Measurements from ENCODE around the gene REXO2. TPM values are rescaled to one million over a fixed set of nuclear protein-coding genes. Genes with fewer than 3 reads are reported as not detected.
A peak's percentile ranks its signal among the peaks of the same experiment; 100 is the strongest.

REXO2 gene
- total and polyA plus RNA-seq, 2 of the 8 experiments (the other 6 are each of a cell fraction or from before 2014, with no cell fraction given): 111 to 114 TPM

- TF ChIP-seq, protein P1, sequence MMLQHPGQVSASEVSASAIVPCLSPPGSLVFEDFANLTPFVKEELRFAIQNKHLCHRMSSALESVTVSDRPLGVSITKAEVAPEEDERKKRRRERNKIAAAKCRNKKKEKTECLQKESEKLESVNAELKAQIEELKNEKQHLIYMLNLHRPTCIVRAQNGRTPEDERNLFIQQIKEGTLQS (IDR thresholded peaks at IDR 0.05; ENCODE audit: insufficient read depth, low read depth, low read length): no peak
- TF ChIP-seq E2F6 (IDR thresholded peaks at IDR 0.05): peak; percentile 55; the same call in 1 of the 2 replicates
- no peak for TF ChIP-seq SUZ12 (IDR thresholded peaks at IDR 0.05; ENCODE audit: low read length)
- TF ChIP-seq, protein P2, sequence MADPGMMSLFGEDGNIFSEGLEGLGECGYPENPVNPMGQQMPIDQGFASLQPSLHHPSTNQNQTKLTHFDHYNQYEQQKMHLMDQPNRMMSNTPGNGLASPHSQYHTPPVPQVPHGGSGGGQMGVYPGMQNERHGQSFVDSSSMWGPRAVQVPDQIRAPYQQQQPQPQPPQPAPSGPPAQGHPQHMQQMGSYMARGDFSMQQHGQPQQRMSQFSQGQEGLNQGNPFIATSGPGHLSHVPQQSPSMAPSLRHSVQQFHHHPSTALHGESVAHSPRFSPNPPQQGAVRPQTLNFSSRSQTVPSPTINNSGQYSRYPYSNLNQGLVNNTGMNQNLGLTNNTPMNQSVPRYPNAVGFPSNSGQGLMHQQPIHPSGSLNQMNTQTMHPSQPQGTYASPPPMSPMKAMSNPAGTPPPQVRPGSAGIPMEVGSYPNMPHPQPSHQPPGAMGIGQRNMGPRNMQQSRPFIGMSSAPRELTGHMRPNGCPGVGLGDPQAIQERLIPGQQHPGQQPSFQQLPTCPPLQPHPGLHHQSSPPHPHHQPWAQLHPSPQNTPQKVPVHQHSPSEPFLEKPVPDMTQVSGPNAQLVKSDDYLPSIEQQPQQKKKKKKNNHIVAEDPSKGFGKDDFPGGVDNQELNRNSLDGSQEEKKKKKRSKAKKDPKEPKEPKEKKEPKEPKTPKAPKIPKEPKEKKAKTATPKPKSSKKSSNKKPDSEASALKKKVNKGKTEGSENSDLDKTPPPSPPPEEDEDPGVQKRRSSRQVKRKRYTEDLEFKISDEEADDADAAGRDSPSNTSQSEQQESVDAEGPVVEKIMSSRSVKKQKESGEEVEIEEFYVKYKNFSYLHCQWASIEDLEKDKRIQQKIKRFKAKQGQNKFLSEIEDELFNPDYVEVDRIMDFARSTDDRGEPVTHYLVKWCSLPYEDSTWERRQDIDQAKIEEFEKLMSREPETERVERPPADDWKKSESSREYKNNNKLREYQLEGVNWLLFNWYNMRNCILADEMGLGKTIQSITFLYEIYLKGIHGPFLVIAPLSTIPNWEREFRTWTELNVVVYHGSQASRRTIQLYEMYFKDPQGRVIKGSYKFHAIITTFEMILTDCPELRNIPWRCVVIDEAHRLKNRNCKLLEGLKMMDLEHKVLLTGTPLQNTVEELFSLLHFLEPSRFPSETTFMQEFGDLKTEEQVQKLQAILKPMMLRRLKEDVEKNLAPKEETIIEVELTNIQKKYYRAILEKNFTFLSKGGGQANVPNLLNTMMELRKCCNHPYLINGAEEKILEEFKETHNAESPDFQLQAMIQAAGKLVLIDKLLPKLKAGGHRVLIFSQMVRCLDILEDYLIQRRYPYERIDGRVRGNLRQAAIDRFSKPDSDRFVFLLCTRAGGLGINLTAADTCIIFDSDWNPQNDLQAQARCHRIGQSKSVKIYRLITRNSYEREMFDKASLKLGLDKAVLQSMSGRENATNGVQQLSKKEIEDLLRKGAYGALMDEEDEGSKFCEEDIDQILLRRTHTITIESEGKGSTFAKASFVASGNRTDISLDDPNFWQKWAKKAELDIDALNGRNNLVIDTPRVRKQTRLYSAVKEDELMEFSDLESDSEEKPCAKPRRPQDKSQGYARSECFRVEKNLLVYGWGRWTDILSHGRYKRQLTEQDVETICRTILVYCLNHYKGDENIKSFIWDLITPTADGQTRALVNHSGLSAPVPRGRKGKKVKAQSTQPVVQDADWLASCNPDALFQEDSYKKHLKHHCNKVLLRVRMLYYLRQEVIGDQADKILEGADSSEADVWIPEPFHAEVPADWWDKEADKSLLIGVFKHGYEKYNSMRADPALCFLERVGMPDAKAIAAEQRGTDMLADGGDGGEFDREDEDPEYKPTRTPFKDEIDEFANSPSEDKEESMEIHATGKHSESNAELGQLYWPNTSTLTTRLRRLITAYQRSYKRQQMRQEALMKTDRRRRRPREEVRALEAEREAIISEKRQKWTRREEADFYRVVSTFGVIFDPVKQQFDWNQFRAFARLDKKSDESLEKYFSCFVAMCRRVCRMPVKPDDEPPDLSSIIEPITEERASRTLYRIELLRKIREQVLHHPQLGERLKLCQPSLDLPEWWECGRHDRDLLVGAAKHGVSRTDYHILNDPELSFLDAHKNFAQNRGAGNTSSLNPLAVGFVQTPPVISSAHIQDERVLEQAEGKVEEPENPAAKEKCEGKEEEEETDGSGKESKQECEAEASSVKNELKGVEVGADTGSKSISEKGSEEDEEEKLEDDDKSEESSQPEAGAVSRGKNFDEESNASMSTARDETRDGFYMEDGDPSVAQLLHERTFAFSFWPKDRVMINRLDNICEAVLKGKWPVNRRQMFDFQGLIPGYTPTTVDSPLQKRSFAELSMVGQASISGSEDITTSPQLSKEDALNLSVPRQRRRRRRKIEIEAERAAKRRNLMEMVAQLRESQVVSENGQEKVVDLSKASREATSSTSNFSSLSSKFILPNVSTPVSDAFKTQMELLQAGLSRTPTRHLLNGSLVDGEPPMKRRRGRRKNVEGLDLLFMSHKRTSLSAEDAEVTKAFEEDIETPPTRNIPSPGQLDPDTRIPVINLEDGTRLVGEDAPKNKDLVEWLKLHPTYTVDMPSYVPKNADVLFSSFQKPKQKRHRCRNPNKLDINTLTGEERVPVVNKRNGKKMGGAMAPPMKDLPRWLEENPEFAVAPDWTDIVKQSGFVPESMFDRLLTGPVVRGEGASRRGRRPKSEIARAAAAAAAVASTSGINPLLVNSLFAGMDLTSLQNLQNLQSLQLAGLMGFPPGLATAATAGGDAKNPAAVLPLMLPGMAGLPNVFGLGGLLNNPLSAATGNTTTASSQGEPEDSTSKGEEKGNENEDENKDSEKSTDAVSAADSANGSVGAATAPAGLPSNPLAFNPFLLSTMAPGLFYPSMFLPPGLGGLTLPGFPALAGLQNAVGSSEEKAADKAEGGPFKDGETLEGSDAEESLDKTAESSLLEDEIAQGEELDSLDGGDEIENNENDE (IDR thresholded peaks at IDR 0.05; ENCODE audit: insufficient replicate concordance, low read length): peak; percentile 28
- TF ChIP-seq POU5F1 (IDR thresholded peaks at IDR 0.05; ENCODE audit: low read depth, low read length): no peak
- peak; percentile 79 for TF ChIP-seq PHF8 (conservative IDR thresholded peaks at IDR 0.05; ENCODE audit: low read depth, low read length)
- peak; percentile 84 for TF ChIP-seq TAF7 (optimal IDR thresholded peaks at IDR 0.05; ENCODE audit: borderline replicate concordance, low read depth, low read length)
- peak; percentile 86 for TF ChIP-seq TAF1 (IDR thresholded peaks at IDR 0.05; ENCODE audit: low read depth, low read length)
- no peak for TF ChIP-seq JUN (IDR thresholded peaks at IDR 0.05; ENCODE audit: low read depth, low read length)
Measured at GRCh38 chr11:114400216-114400914, 38.9 kb upstream of the REXO2 start, which contains the start of the genes C11orf71 and RBM7 (continued).

Data from H1 (cell line).